ENCODE results near the gene AANAT. TPM values are rescaled to one million over a fixed set of nuclear protein-coding genes. Genes with fewer than 3 reads are reported as not detected.

Gene AANAT
- total RNA-seq, 1 experiment from 2014 or later: not detected

Other genes with a start within 250 kb of the AANAT start
- gene RNF157, start 227.1 kb upstream of the AANAT start, total RNA-seq (2021; ENCODE audit: unreplicated experiment): 0.86 TPM
- 94.3 TPM for gene UBALD2, start 202.3 kb upstream of the AANAT start, total RNA-seq (2021; ENCODE audit: unreplicated experiment)
- 4.9 TPM for gene QRICH2, start 159.3 kb upstream of the AANAT start, total RNA-seq (2021; ENCODE audit: unreplicated experiment)
- 81.4 TPM for gene PRPSAP1, start 113.7 kb upstream of the AANAT start, total RNA-seq (2021; ENCODE audit: unreplicated experiment)
- 4.6 TPM for gene SPHK1, start 83.0 kb upstream of the AANAT start, total RNA-seq (2021; ENCODE audit: unreplicated experiment)
- gene UBE2O, start 14.5 kb upstream of the AANAT start, total RNA-seq (2021; ENCODE audit: unreplicated experiment): 59.1 TPM
- gene RHBDF2, start 33.8 kb downstream of the AANAT start, total RNA-seq (2021; ENCODE audit: unreplicated experiment): 61.1 TPM
- 0.66 TPM for gene CYGB, start 70.1 kb downstream of the AANAT start, total RNA-seq (2021; ENCODE audit: unreplicated experiment)
- not detected for gene PRCD, start 72.4 kb downstream of the AANAT start, total RNA-seq (2021; ENCODE audit: unreplicated experiment)
- 14.7 TPM for gene ST6GALNAC2, start 118.3 kb downstream of the AANAT start, total RNA-seq (2021; ENCODE audit: unreplicated experiment)
- gene ST6GALNAC1, start 176.2 kb downstream of the AANAT start, total RNA-seq (2021; ENCODE audit: unreplicated experiment): not detected
- gene MXRA7, start 243.4 kb downstream of the AANAT start, total RNA-seq (2021; ENCODE audit: unreplicated experiment): 57.1 TPM